Common myeloid progenitor, CD34-positive (primary cell): ENCODE data around the gene SLCO3A1.

Experiments used
- CTCF ChIA-PET: fragments of 350-600 bp; sonication (Branson Sonifier 250); formaldehyde crosslinking; loops from one replicate; lab custom pipeline; 2021; ENCODE audit warnings: antibody characterized with exemption; lab: Charles Lee
- POLR2A ChIA-PET: fragments of 350-600 bp; sonication (Branson Sonifier 250); formaldehyde crosslinking; loops from one replicate; lab custom pipeline; 2021; ENCODE audit warnings: antibody characterized with exemption; lab: Charles Lee
- DNase-seq, 3 donors: peaks; one replicate each; pipeline versions ENCODE4 v3.0.0 to v3.0.0-alpha.2; 2013
- H3K27ac ChIP-seq, 2 experiments: 1 replicate in 1 of 2; 2 replicates in 1 of 2; pipeline ENCODE4 v1.7.0; 2013; ENCODE audit warnings: inconsistent platforms in 2 of 2, low read length in 2 of 2, mild to moderate bottlenecking in 2 of 2, low read depth in 1 of 2, moderate library complexity in 1 of 2; ENCODE audit not compliant: severe bottlenecking in 2 of 2, insufficient read depth in 1 of 2, poor library complexity in 1 of 2
- H3K27me3 ChIP-seq, 5 experiments: replicated peaks in 2 of 5; 1 replicate in 3 of 5; 2 replicates in 2 of 5; pipeline versions ENCODE4 v1.6.1 to v1.7.0; 2013; ENCODE audit warnings: low read length in 4 of 5, mild to moderate bottlenecking in 2 of 5, moderate library complexity in 2 of 5, inconsistent platforms in 1 of 5; ENCODE audit not compliant: insufficient read depth in 5 of 5, control insufficient read depth in 4 of 5
- H3K36me3 ChIP-seq, 4 experiments: 1 replicate in 2 of 4; 2 replicates in 2 of 4; pipeline versions ENCODE4 v1.6.1 to v1.7.0; 2013; ENCODE audit warnings: low read length in 3 of 4, control low read depth in 1 of 4, mild to moderate bottlenecking in 1 of 4; ENCODE audit not compliant: control insufficient read depth in 4 of 4, insufficient read depth in 4 of 4
- H3K4me1 ChIP-seq, 4 experiments: 1 replicate in 3 of 4; 2 replicates in 1 of 4; pipeline versions ENCODE4 v1.6.1 to v1.7.1; 2013; ENCODE audit warnings: low read length in 3 of 4, mild to moderate bottlenecking in 3 of 4, control low read depth in 1 of 4, inconsistent platforms in 1 of 4, moderate library complexity in 1 of 4; ENCODE audit not compliant: control insufficient read depth in 4 of 4, insufficient read depth in 4 of 4; ENCODE audit errors: control extremely low read depth in 1 of 4
- H3K4me3 ChIP-seq, 7 experiments: 1 replicate in 4 of 7; 2 replicates in 3 of 7; pipeline versions ENCODE4 v1.5.1 to v1.7.0; 2013; ENCODE audit warnings: mild to moderate bottlenecking in 7 of 7, low read length in 6 of 7, moderate library complexity in 6 of 7, inconsistent platforms in 2 of 7, low read depth in 2 of 7, control low read depth in 1 of 7; ENCODE audit not compliant: insufficient read depth in 4 of 7, control insufficient read depth in 1 of 7; ENCODE audit errors: extremely low read depth in 1 of 7
- H3K9me3 ChIP-seq, 5 experiments: 1 replicate in 4 of 5; 2 replicates in 1 of 5; pipeline versions ENCODE4 v1.6.1 to v1.7.1; 2013; ENCODE audit warnings: low read length in 4 of 5, mild to moderate bottlenecking in 2 of 5, inconsistent platforms in 1 of 5, low read depth in 1 of 5, moderate library complexity in 1 of 5; ENCODE audit not compliant: control insufficient read depth in 4 of 5, insufficient read depth in 2 of 5; ENCODE audit errors: control extremely low read depth in 1 of 5
- WGBS: methylation state at CpG from one replicate; pipeline ENCODE4 v1.1.5; 2013; ENCODE audit not compliant: insufficient coverage; 5-methylcytosine and 5-hydroxymethylcytosine counted together

The SLCO3A1 gene

GRCh38 chr15:92020804-92021203 is 167.3 kb downstream of the SLCO3A1 start:
- no peaks in the 10 kb centered on the region for H3K27me3 ChIP-seq
- WGBS = 88% methylated on average over 1 of the region's 3 CpGs
- H3K4me3 ChIP-seq = no peak overlapping the region
- H3K27ac ChIP-seq = no peak overlapping the region
- no peaks in the 10 kb centered on the region for H3K9me3 ChIP-seq
- no peak for DNase-seq
- ChIA-PET CTCF (no interaction called here), POLR2A (no interaction called here)
- no peaks in the 10 kb centered on the region for H3K36me3 ChIP-seq
- H3K4me1 ChIP-seq = peaks cover 0 to 13% (median 7%) of the 10 kb centered on the region in 4 experiments

DNA sequence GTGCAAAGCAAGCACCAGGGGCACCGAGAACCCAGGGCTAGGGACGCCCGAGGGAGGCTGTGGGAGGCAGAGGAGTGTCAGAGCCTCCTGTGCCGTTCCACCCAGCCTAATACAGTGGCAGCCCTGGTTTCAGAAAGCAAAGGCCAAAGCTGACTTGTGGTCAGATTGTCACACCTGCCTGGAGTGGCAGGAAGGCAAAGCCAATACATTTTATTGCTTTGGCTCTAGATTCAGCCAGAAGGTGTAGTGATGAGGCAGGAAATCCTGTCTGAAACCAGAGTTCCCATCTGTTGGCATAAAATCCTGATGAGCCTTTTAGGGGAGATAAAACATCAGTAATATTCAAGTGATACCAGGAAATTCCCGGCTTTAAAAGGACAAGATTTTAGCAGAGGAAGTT is 168.3 kb downstream of the SLCO3A1 start:
- ChIA-PET CTCF (interaction anchor here (1.1 kb wide), 1 partner anchor 17 kb away, joined by 4 read pairs; no protein-coding TSS in a partner anchor), POLR2A (no interaction called here)
- Histone ChIP-seq H3K27ac (no peak overlapping the region), H3K36me3 (no peaks in the 10 kb centered on the region), H3K27me3 (no peaks in the 10 kb centered on the region), H3K4me1 (peaks cover 0 to 13% (median 7%) of the 10 kb centered on the region in 4 experiments), H3K9me3 (no peaks in the 10 kb centered on the region), H3K4me3 (no peak overlapping the region)
- peak in 2 of 3 donors; percentile 18 to 31 for DNase-seq
- 76% methylated on average over 4 of the region's 5 CpGs for WGBS

GRCh38 chr15:92023965-92024364 is 170.5 kb downstream of the SLCO3A1 start:
- Histone ChIP-seq H3K36me3 (no peaks in the 10 kb centered on the region), H3K27me3 (no peaks in the 10 kb centered on the region), H3K27ac (no peak overlapping the region), H3K9me3 (no peaks in the 10 kb centered on the region), H3K4me1 (peaks cover 0 to 13% (median 7%) of the 10 kb centered on the region in 4 experiments), H3K4me3 (no peak overlapping the region)
- no peak for DNase-seq
- no CpG with 5 or more reads among the region's 1 CpG for WGBS
- ChIA-PET POLR2A (no interaction called here), CTCF (interaction anchor here (0.9 to 1.3 kb wide), 2 partner anchors 9 to 170 kb away, joined by 3 read pairs; partner anchors contain the start of gene SLCO3A1)

- WGBS = 94% methylated on average over 9 of the region's 10 CpGs
- H3K36me3 ChIP-seq = no peaks in the 10 kb centered on the region
- H3K9me3 ChIP-seq = no peaks in the 10 kb centered on the region
- no peak for DNase-seq
- no peak overlapping the region for H3K27ac ChIP-seq
- POLR2A ChIA-PET = no interaction called here
- H3K4me1 ChIP-seq = peaks cover 0 to 13% (median 7%) of the 10 kb centered on the region in 4 experiments
- H3K27me3 ChIP-seq = no peaks in the 10 kb centered on the region
- CTCF ChIA-PET = interaction anchor here (1.1 kb wide), 1 partner anchor 30 kb away, joined by 3 read pairs; no protein-coding TSS in a partner anchor
- H3K4me3 ChIP-seq = no peak overlapping the region
Measured at GRCh38 chr15:92025706-92026270, 172.3 kb downstream of the SLCO3A1 start.

- peaks cover 0 to 4% (median 3%) of the 10 kb centered on the region in 4 experiments for H3K4me1 ChIP-seq
- no peaks in the 10 kb centered on the region for H3K36me3 ChIP-seq
- H3K27ac ChIP-seq = no peak overlapping the region
- H3K27me3 ChIP-seq = no peaks in the 10 kb centered on the region
- POLR2A ChIA-PET = no interaction called here
- CTCF ChIA-PET = no interaction called here
- no CpG with 5 or more reads among the region's 4 CpGs for WGBS
- H3K4me3 ChIP-seq = no peak overlapping the region
- DNase-seq = no peak
- no peaks in the 10 kb centered on the region for H3K9me3 ChIP-seq
Measured at GRCh38 chr15:92028389-92028724, 174.8 kb downstream of the SLCO3A1 start.

DNA sequence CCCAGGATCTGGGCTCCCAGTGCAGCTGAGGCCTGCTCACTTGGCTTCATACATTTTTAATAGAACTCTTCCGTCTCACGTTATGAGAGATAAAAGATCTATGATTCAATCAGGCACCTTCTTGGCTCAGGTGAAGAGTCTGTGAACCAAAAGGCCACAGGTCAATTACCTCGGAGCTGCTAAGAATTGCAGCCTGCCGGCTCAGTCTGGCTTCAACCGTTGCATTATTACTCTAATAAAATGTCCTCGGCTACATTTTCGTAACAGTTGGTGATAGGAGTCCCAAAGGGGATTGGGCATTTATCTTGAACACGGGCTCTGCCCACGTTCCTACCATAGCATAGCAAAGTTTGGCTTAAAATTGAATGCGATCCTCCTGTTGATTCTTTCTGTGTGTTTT is 176.3 kb downstream of the SLCO3A1 start:
- ChIA-PET POLR2A (no interaction called here), CTCF (no interaction called here)
- Histone ChIP-seq H3K27ac (no peak overlapping the region), H3K27me3 (no peaks in the 10 kb centered on the region), H3K4me3 (no peak overlapping the region), H3K4me1 (peaks cover 0 to 6% (median 4%) of the 10 kb centered on the region in 4 experiments), H3K36me3 (no peaks in the 10 kb centered on the region), H3K9me3 (no peaks in the 10 kb centered on the region)
- DNase-seq = no peak
- 87% methylated on average over 9 of the region's 10 CpGs for WGBS

DNA sequence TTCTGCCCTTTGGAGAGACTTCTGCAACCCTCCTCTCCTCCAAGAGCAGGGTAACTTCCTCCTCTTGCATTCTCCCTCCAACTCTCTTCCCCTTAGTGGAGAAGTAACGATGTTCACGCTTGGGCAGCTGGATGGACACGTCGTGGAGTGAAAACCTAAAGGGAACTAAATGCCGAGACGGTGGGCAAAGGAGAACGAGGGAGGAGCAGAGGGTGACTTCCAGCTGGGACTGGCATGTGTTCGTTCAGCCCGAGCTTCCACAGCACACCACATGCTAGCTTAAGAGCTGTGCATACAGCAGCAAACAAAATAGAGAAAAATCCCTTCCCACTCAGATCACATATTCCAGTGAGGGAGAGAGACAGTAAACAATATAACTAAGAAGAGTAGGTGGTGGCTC is 179.8 kb downstream of the SLCO3A1 start:
- Histone ChIP-seq H3K36me3 (no peaks in the 10 kb centered on the region), H3K4me3 (no peak overlapping the region), H3K27ac (no peak overlapping the region), H3K4me1 (peaks cover 0 to 23% (median 14%) of the 10 kb centered on the region in 4 experiments), H3K9me3 (no peaks in the 10 kb centered on the region), H3K27me3 (no peaks in the 10 kb centered on the region)
- CTCF ChIA-PET = no interaction called here
- DNase-seq = no peak
- POLR2A ChIA-PET = no interaction called here
- 15% methylated on average over 4 of the region's 9 CpGs for WGBS
